K562 (cell line): ENCODE measurements around the gene IMPACT. TPM values are rescaled to one million over a fixed set of nuclear protein-coding genes. Genes with fewer than 3 reads are reported as not detected.

ENCODE experiments used
- CXXC5 ChIP-seq: fragments of 250-450 bp; sonication (Bioruptor Pico); IDR thresholded peaks from 2 replicates; pipeline ENCODE4 v1.8.0; 2022; ENCODE audit warnings: inconsistent platforms, mild to moderate bottlenecking, moderate library complexity
- ERF ChIP-seq: fragments of 450-650 bp; formaldehyde crosslinking; IDR thresholded peaks from 2 replicates; pipeline ENCODE4 v1.4.0; 2020; ENCODE audit warnings: mild to moderate bottlenecking, mixed read lengths
- FOXA1 ChIP-seq: fragments of 450-650 bp; IDR thresholded peaks from 2 replicates; pipeline ENCODE4 v1.6.1; 2016; ENCODE audit warnings: mild to moderate bottlenecking, borderline replicate concordance
- IRF1 ChIP-seq: sonication (generic); formaldehyde crosslinking; IDR thresholded peaks from 2 replicates; pipeline ENCODE4 v1.8.0; 2022; ENCODE audit warnings: missing genetic modification reagents, mild to moderate bottlenecking, borderline replicate concordance
- JUND ChIP-seq, 2 experiments: IDR thresholded peaks; 2 replicates in 1 of 2; 3 replicates in 1 of 2; pipeline ENCODE4 v1.6.1; 2011; ENCODE audit warnings: borderline replicate concordance in 2 of 2, low read depth in 2 of 2, low read length in 2 of 2, improper control_type of control experiment in 1 of 2, missing biosample characterization in 1 of 2, missing genetic modification characterization in 1 of 2, missing genetic modification reagents in 1 of 2
- KAT2B ChIP-seq: IDR thresholded peaks from one replicate; pipeline ENCODE4 v1.6.1; 2012; ENCODE audit warnings: low read depth, mild to moderate bottlenecking, control low read depth, inconsistent platforms, low read length, moderate library complexity
- NFXL1 ChIP-seq: fragments of 450-650 bp; formaldehyde crosslinking; IDR thresholded peaks from 2 replicates; pipeline ENCODE4 v1.4.0; 2021; ENCODE audit warnings: mild to moderate bottlenecking
- NR2C1 ChIP-seq, 2 experiments: fragments of 450-650 bp; IDR thresholded peaks; 2 replicates each; pipeline ENCODE4 v1.6.1; 2017; ENCODE audit warnings: mild to moderate bottlenecking in 2 of 2, antibody characterized with exemption in 1 of 2, inconsistent platforms in 1 of 2, missing compliant biosample characterization in 1 of 2, missing genetic modification characterization in 1 of 2
- OTX1 ChIP-seq: fragments of 450-650 bp; formaldehyde crosslinking; IDR thresholded peaks from 2 replicates; pipeline ENCODE4 v1.4.0; 2022; ENCODE audit warnings: mild to moderate bottlenecking
- POLR2A ChIP-seq: fragments of 450-650 bp; conservative IDR thresholded peaks from 2 replicates; pipeline ENCODE4 v1.6.1; 2016
- PRPF4 ChIP-seq: fragments of 200-400 bp; formaldehyde crosslinking; IDR thresholded peaks from one replicate; pipeline ENCODE4 v1.6.1; 2017; ENCODE audit warnings: low read length, low read depth, mild to moderate bottlenecking; ENCODE audit not compliant: insufficient read depth, poor library complexity, severe bottlenecking
- RAD21 ChIP-seq, 2 experiments: fragments of 250-450 bp in 1 of 2; fragments of 450-650 bp in 1 of 2; sonication (Bioruptor Pico) in 1 of 2; formaldehyde crosslinking in 1 of 2; IDR thresholded peaks in 1 of 2; conservative IDR thresholded peaks in 1 of 2; 2 replicates each; pipeline versions ENCODE4 v1.4.0 to v1.8.0; 2020 to 2022; ENCODE audit warnings: mild to moderate bottlenecking in 2 of 2, moderate library complexity in 1 of 2
- RBM22 ChIP-seq: fragments of 200-400 bp; formaldehyde crosslinking; IDR thresholded peaks from 2 replicates; pipeline ENCODE4 v1.6.1; 2018; ENCODE audit warnings: low read length, low read depth; ENCODE audit not compliant: poor library complexity, severe bottlenecking
- RREB1 ChIP-seq: fragments of 250-450 bp; sonication (Bioruptor Pico); IDR thresholded peaks from 2 replicates; pipeline ENCODE4 v1.4.0; 2020
- TGIF2 ChIP-seq: sonication (generic); formaldehyde crosslinking; IDR thresholded peaks from 2 replicates; pipeline ENCODE4 v1.8.1; 2022; ENCODE audit warnings: mild to moderate bottlenecking, missing genetic modification reagents, moderate library complexity
- ZBTB1 ChIP-seq: sonication (generic); formaldehyde crosslinking; IDR thresholded peaks from 2 replicates; pipeline ENCODE4 v1.8.1; 2023; ENCODE audit warnings: missing genetic modification reagents, low read depth, mild to moderate bottlenecking, borderline replicate concordance
- ZNF644 ChIP-seq: fragments of 200-800 bp; sonication (Bioruptor generic); IDR thresholded peaks from 2 replicates; pipeline ENCODE4 v1.6.1; 2016; ENCODE audit warnings: low read depth, missing genetic modification characterization, missing compliant biosample characterization
- ZNF695 ChIP-seq: fragments of 450-650 bp; formaldehyde crosslinking; IDR thresholded peaks from 2 replicates; pipeline ENCODE4 v1.4.0; 2020; ENCODE audit warnings: mild to moderate bottlenecking, moderate library complexity
- ZNF766 ChIP-seq: fragments of 200-800 bp; sonication (Bioruptor generic); conservative IDR thresholded peaks from 2 replicates; pipeline ENCODE4 v1.6.1; 2016; ENCODE audit warnings: missing genetic modification characterization, missing compliant biosample characterization
- polyA plus RNA-seq, 8 experiments: library from polyadenylated mRNA; depleted of rRNA in 4 of 8; stranded (reverse) in 5 of 8; unstranded in 3 of 8; fragments of >200 nt; fragmentation: Nextera tagmentation in 2 of 8; fragmentation: Illumina TruSeq in 1 of 8; extraction: Ambion mirVana in 2 of 8; extraction: Trizol in 1 of 8; gene quantifications; 2 replicates each; pipeline versions ENCODE4 v1.2.1 to v1.2.3, GENCODE V29; 2011 to 2014; ENCODE audit warnings: inconsistent platforms in 1 of 8, missing spikeins in 1 of 8
- total RNA-seq, 7 experiments: library from RNA; depleted of rRNA in 6 of 7; stranded (reverse); fragments of >200 nt in 6 of 7; fragmentation: Illumina TruSeq in 2 of 7; extraction: Trizol in 2 of 7; gene quantifications; 2 replicates each; pipeline versions ENCODE4 v1.2.1 to v1.2.3, GENCODE V29; 2011 to 2021; ENCODE audit warnings: low replicate concordance in 1 of 7

Gene IMPACT
- total and polyA plus RNA-seq, 9 of the 15 experiments (the other 6 are each of a cell fraction or from before 2014, with no cell fraction given): 4.7 to 7.6 (median 5.8) TPM

GRCh38 chr18:24426398-24427294 is at the start of gene IMPACT (continued):
- TF ChIP-seq OTX1 (CRISPR knock-in tag) (peak; percentile 87), ZNF695 (CRISPR knock-in tag) (peak; percentile 85; the same call in 1 of the 2 replicates), NFXL1 (CRISPR knock-in tag) (peak; percentile 88), RREB1 (peak; percentile 83; the same call in 1 of the 2 replicates), POLR2A (peak; percentile 72), KAT2B (no peak), JUND (IDR thresholded peaks at IDR 0.05; ENCODE audit: borderline replicate concordance, low read depth, low read length) (no peak), JUND (tag; IDR thresholded peaks at IDR 0.05; ENCODE audit: borderline replicate concordance, low read depth, low read length) (0 out of 3 replicates have a peak, but pooled peaks have one; percentile 21), RAD21 (CRISPR knock-in tag; conservative IDR thresholded peaks at IDR 0.05 in 1 of 2, IDR thresholded peaks at IDR 0.05 in 1 of 2) (no peak), ERF (CRISPR knock-in tag) (peak; percentile 97), PRPF4 (no peak), ZBTB1 (CRISPR knock-in tag) (peak; percentile 65; the same call in 1 of the 2 replicates), NR2C1 (IDR thresholded peaks at IDR 0.05) (peak; percentile 99), NR2C1 (tag; IDR thresholded peaks at IDR 0.05) (peak; percentile 99), ZNF766 (peak; percentile 96), ZNF644 (tag) (peak; percentile 97), TGIF2 (CRISPR knock-in tag) (peak; percentile 68; the same call in 1 of the 2 replicates), IRF1 (CRISPR knock-in tag) (no peak), CXXC5 (CRISPR knock-in tag) (peak; percentile 100), FOXA1 (no peak), RBM22 (no peak)
